DLD1 (cell line): Measurements from ENCODE around the gene ZSCAN31.
"Not testable (repeated sequence)": the region's sequence is repeated elsewhere in the genome, so short reads cannot be mapped to it uniquely, and the experiment has no call there.

Experiments
- in situ Hi-C: cut with HindIII; loops from 2 replicates; pipeline ENCODE4 v1.10.0; 2017; ENCODE audit warnings: low sequenced_read_pairs

The ZSCAN31 gene

GRCh38 chr6:28323813-28324424, 12.0 kb downstream of the ZSCAN31 start:
- in situ Hi-C loops: no loop called here

GRCh38 chr6:28322661-28323060, 13.3 kb downstream of the ZSCAN31 start:
- in situ Hi-C loops: no loop called here

- in situ Hi-C loops: not testable (repeated sequence)
These were observed 18.1 kb downstream of the ZSCAN31 start for GRCh38 chr6:28317866-28318265.

GRCh38 chr6:28315628-28316027, 20.3 kb downstream of the ZSCAN31 start:
- in situ Hi-C loops: no loop called here

GRCh38 chr6:28312939-28313338, 23.0 kb downstream of the ZSCAN31 start:
- in situ Hi-C loops: no loop called here

GRCh38 chr6:28311139-28311823, 24.7 kb downstream of the ZSCAN31 start:
- in situ Hi-C loops: no loop called here

GRCh38 chr6:28306363-28306762, 29.6 kb downstream of the ZSCAN31 start:
- in situ Hi-C loops: not testable (repeated sequence)

GRCh38 chr6:28303570-28303969, 32.4 kb downstream of the ZSCAN31 start:
- in situ Hi-C loops: no loop called here

GRCh38 chr6:28296520-28297060, 39.4 kb downstream of the ZSCAN31 start:
- in situ Hi-C loops: no loop called here

- in situ Hi-C loops: no loop called here
These were observed 40.6 kb downstream of the ZSCAN31 start for GRCh38 chr6:28295326-28295725.

- in situ Hi-C loops: no loop called here
These were observed 44.4 kb downstream of the ZSCAN31 start for GRCh38 chr6:28291573-28291972.

GRCh38 chr6:28282926-28283325, 53.0 kb downstream of the ZSCAN31 start:
- in situ Hi-C loops: no loop called here

- in situ Hi-C loops: no loop called here
These were observed 54.5 kb downstream of the ZSCAN31 start, which contains the start of gene PGBD1 for GRCh38 chr6:28281288-28282064. Gene PGBD1, plus strand, starts transcription at chr6:28281572. Its CDS starts 2,242 bp downstream, at chr6:28283814.

- in situ Hi-C loops: no loop called here
These were observed 55.2 kb downstream of the ZSCAN31 start for GRCh38 chr6:28280595-28281287.

- in situ Hi-C loops: no loop called here
These were observed 58.2 kb downstream of the ZSCAN31 start for GRCh38 chr6:28277746-28278145.

- in situ Hi-C loops: no loop called here
These were observed 61.1 kb downstream of the ZSCAN31 start for GRCh38 chr6:28274888-28275287.
